K562 (cell line): Measurements from ENCODE around the gene SP140L. TPM values are rescaled to one million over a fixed set of nuclear protein-coding genes. Genes with fewer than 3 reads are reported as not detected.

Experiments
- ATAC-seq: fragments of 200-7000 bp; cut with Tn5 transposase; 3 replicates; pipeline ENCODE4 v1.9.1; 2020; ENCODE audit warnings: moderate library complexity
- BruUV-seq: library from RNA; stranded (reverse); fragments of 400-500 nt; replicated peaks from 2 replicates; lab custom pipeline; 2021; lab: Mats Ljungman, UMichigan
- CTCF ChIA-PET: fragments of 300-600 bp; formaldehyde crosslinking; extraction: SDS; loops from one replicate; lab custom pipeline; 2021; ENCODE audit warnings: low intra/inter-chr PET ratio; lab: Yijun Ruan, JAX
- POLR2A ChIA-PET: fragments of 300-600, 350-650 bp; sonication (Branson Sonifier 250); formaldehyde crosslinking; extraction: SDS; loops from one replicate; lab custom pipeline; 2021; ENCODE audit warnings: antibody characterized with exemption, inconsistent platforms; lab: Yijun Ruan, JAX
- DNase-seq, 4 experiments: peaks; one replicate each; pipeline versions ENCODE4 v3.0.0 to v3.0.0-alpha.2; 2011 to 2018; ENCODE audit warnings: low spot score in 3 of 4, mixed read lengths in 3 of 4; ENCODE audit errors: extremely low read depth in 1 of 4
- FAIRE-seq: peaks from 2 replicates; lab custom pipeline; 2011; peaks lifted over from hg19 to GRCh38; lab: Jason Lieb, UNC
- H2AFZ ChIP-seq: 2 replicates; pipeline ENCODE4 v1.6.0; 2011; ENCODE audit warnings: low read depth, low read length, control low read depth, inconsistent platforms
- H3K27ac ChIP-seq: fragments of 200-600 bp; 3 replicates; pipeline ENCODE4 v1.8.0; 2011; ENCODE audit warnings: low read depth, mild to moderate bottlenecking, control low read depth, inconsistent platforms, low read length, moderate library complexity, mixed read lengths; ENCODE audit errors: extremely low read depth
- H3K27me3 ChIP-seq, 2 experiments: fragments of 300-600 bp in 1 of 2; 2 replicates in 1 of 2; 3 replicates in 1 of 2; pipeline versions ENCODE4 v1.6.0 to v1.8.0; 2011; ENCODE audit warnings: inconsistent platforms in 2 of 2, low read length in 2 of 2, mild to moderate bottlenecking in 1 of 2, mixed read lengths in 1 of 2, moderate library complexity in 1 of 2; ENCODE audit not compliant: control insufficient read depth in 2 of 2, insufficient read depth in 2 of 2
- H3K36me3 ChIP-seq: fragments of 300-600 bp; 3 replicates; pipeline ENCODE4 v1.8.0; 2011; ENCODE audit warnings: mild to moderate bottlenecking, low read length, inconsistent platforms; ENCODE audit not compliant: control insufficient read depth, insufficient read depth
- H3K4me1 ChIP-seq, 2 experiments: fragments of 200-600 bp in 1 of 2; replicated peaks in 1 of 2; 2 replicates in 1 of 2; 3 replicates in 1 of 2; pipeline versions ENCODE4 v1.5.1 to v1.8.0; 2011; ENCODE audit warnings: inconsistent platforms in 2 of 2, low read length in 2 of 2, mild to moderate bottlenecking in 1 of 2, mixed read lengths in 1 of 2, moderate library complexity in 1 of 2; ENCODE audit not compliant: control insufficient read depth in 2 of 2, insufficient read depth in 2 of 2
- H3K4me2 ChIP-seq: 2 replicates; pipeline ENCODE4 v1.6.1; 2011; ENCODE audit warnings: low read length, control low read depth, inconsistent platforms, mixed read lengths; ENCODE audit not compliant: insufficient read depth
- H3K4me3 ChIP-seq: fragments of 200-600 bp; sonication (generic), shearing (Covaris generic); 2 replicates; pipeline ENCODE4 v1.5.1; 2016; ENCODE audit warnings: control low read depth, inconsistent platforms
- H3K79me2 ChIP-seq: fragments of 200-600 bp; 3 replicates; pipeline ENCODE4 v1.8.0; 2011; ENCODE audit warnings: low read length, inconsistent platforms; ENCODE audit not compliant: control insufficient read depth, insufficient read depth
- H3K9ac ChIP-seq, 2 experiments: 2 replicates each; pipeline versions ENCODE4 v1.6.0 to v1.6.1; 2011; ENCODE audit warnings: low read depth in 2 of 2, low read length in 2 of 2, control low read depth in 1 of 2, inconsistent platforms in 1 of 2, mild to moderate bottlenecking in 1 of 2, mixed read lengths in 1 of 2; ENCODE audit not compliant: insufficient read depth in 1 of 2
- H3K9me1 ChIP-seq: one replicate; pipeline ENCODE4 v1.6.0; 2011; ENCODE audit warnings: inconsistent platforms, mild to moderate bottlenecking, low read length, moderate library complexity; ENCODE audit not compliant: control insufficient read depth, insufficient read depth
- H3K9me3 ChIP-seq: replicated peaks from 2 replicates; pipeline ENCODE4 v1.5.1; 2011; ENCODE audit warnings: low read depth, low read length, inconsistent platforms; ENCODE audit not compliant: control insufficient read depth, insufficient read depth
- H4K20me1 ChIP-seq: replicated peaks from 2 replicates; pipeline ENCODE4 v1.6.1; 2011; ENCODE audit warnings: low read length, inconsistent platforms, mixed read lengths; ENCODE audit not compliant: control insufficient read depth, insufficient read depth
- CHCHD3 ChIP-seq: fragments of 250-450 bp; sonication (Bioruptor Pico); IDR thresholded peaks from 2 replicates; pipeline ENCODE4 v2.1.2; 2022; ENCODE audit warnings: mild to moderate bottlenecking
- KAT7 ChIP-seq: sonication (generic); formaldehyde crosslinking; IDR thresholded peaks from 2 replicates; pipeline ENCODE4 v1.8.0; 2022; ENCODE audit warnings: missing genetic modification reagents, mild to moderate bottlenecking, borderline replicate concordance
- MAFF ChIP-seq: IDR thresholded peaks from 2 replicates; pipeline ENCODE4 v1.6.1; 2012; ENCODE audit warnings: low read length, improper control_type of control experiment
- NONO ChIP-seq, 2 experiments: fragments of 200-400 bp in 1 of 2; fragments of 450-650 bp in 1 of 2; formaldehyde crosslinking in 1 of 2; IDR thresholded peaks; 2 replicates each; pipeline ENCODE4 v1.6.1; 2017; ENCODE audit warnings: low read depth in 2 of 2, mild to moderate bottlenecking in 2 of 2, moderate library complexity in 2 of 2, low read length in 1 of 2
- PBX2 ChIP-seq, 2 experiments: IDR thresholded peaks in 1 of 2; conservative IDR thresholded peaks in 1 of 2; 2 replicates each; pipeline ENCODE4 v1.6.1; 2016; ENCODE audit warnings: low read depth in 2 of 2, mild to moderate bottlenecking in 1 of 2, missing compliant biosample characterization in 1 of 2, missing genetic modification characterization in 1 of 2, moderate library complexity in 1 of 2
- RAD51 ChIP-seq: fragments of 450-650 bp; IDR thresholded peaks from 2 replicates; pipeline ENCODE4 v1.7.1; 2016; ENCODE audit warnings: low read depth, mild to moderate bottlenecking, borderline replicate concordance
- U2AF1 ChIP-seq: fragments of 200-400 bp; formaldehyde crosslinking; optimal IDR thresholded peaks from 2 replicates; pipeline ENCODE3; 2017; ENCODE audit warnings: mild to moderate bottlenecking, low read depth, low read length, moderate library complexity
- ZFP30 ChIP-seq: fragments of 250-450 bp; sonication (Bioruptor Pico); IDR thresholded peaks from 2 replicates; pipeline ENCODE4 v1.8.0; 2022; ENCODE audit warnings: moderate library complexity, mild to moderate bottlenecking, inconsistent platforms, borderline replicate concordance
- ZNF780A ChIP-seq: fragments of 250-450 bp; sonication (Bioruptor Pico); IDR thresholded peaks from 2 replicates; pipeline ENCODE4 v1.5.0; 2021; ENCODE audit warnings: mild to moderate bottlenecking
- WGBS: fragments of 100-300 bp; shearing (Covaris generic); methylation state at CpG from one replicate; pipeline ENCODE4 v1.1.6; 2016; ENCODE audit warnings: low coverage, mixed read lengths; ENCODE audit not compliant: insufficient coverage; ENCODE audit errors: missing lambda C conversion rate; 5-methylcytosine and 5-hydroxymethylcytosine counted together
- in situ Hi-C: fragments of 300-500 bp; cut with MboI; formaldehyde crosslinking; loops from 4 replicates; pipeline ENCODE4 v1.15.0; 2018; ENCODE audit warnings: inconsistent platforms, mixed read lengths
- intact Hi-C: fragments of 100-400 bp; cut with micrococcal nuclease; formaldehyde crosslinking; loops from 2 replicates; pipeline ENCODE4 v1.14.2; 2022
- polyA plus RNA-seq, 8 experiments: library from polyadenylated mRNA; depleted of rRNA in 4 of 8; stranded (reverse) in 5 of 8; unstranded in 3 of 8; fragments of >200 nt; fragmentation: Nextera tagmentation in 2 of 8; fragmentation: Illumina TruSeq in 1 of 8; extraction: Ambion mirVana in 2 of 8; extraction: Trizol in 1 of 8; gene quantifications; 2 replicates each; pipeline versions ENCODE4 v1.2.1 to v1.2.3, GENCODE V29; 2011 to 2014; ENCODE audit warnings: inconsistent platforms in 1 of 8, missing spikeins in 1 of 8
- total RNA-seq, 7 experiments: library from RNA; depleted of rRNA in 6 of 7; stranded (reverse); fragments of >200 nt in 6 of 7; fragmentation: Illumina TruSeq in 2 of 7; extraction: Trizol in 2 of 7; gene quantifications; 2 replicates each; pipeline versions ENCODE4 v1.2.1 to v1.2.3, GENCODE V29; 2011 to 2021; ENCODE audit warnings: low replicate concordance in 1 of 7

Gene SP140L
- total and polyA plus RNA-seq, 9 of the 15 experiments (the other 6 are each of a cell fraction or from before 2014, with no cell fraction given), result 4.0 to 15.5 (median 11.3) TPM

DNA sequence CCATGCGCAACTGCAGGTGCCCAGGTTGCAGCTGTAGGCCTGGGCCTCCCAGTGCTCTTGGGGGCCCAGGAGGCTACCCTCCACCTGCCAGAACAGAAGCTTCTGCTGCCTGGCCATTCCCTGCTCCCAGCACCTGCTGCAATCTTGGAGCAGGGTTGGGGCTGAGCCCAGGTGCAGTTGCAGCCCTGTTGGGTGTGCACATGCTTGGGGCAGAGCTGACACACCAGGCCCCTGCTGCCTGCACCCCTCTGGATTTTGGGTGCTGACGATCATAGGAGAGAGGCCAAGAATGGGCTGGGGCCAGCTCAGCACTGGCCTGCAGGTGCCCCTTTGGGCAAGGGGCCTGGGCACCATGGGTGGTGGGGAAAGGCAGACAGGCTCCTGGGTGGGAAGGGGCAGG, 20.5 kb upstream of the SP140L start:
- in situ Hi-C loops (no loop called here), intact Hi-C loops (no loop called here)
- H3K4me1 ChIP-seq, result peaks cover 0 to 8% of the 10 kb centered on the region in 2 experiments; a peak in 2 of 5 replicates
- H3K36me3 ChIP-seq, result no peaks in the 10 kb centered on the region
- WGBS, result 36% methylated on average over 2 of the region's 2 CpGs
- FAIRE-seq (no peak), ATAC-seq (no peak), DNase-seq (no peak)
- no peak overlapping the region for H3K4me2 ChIP-seq
- TF ChIP-seq RAD51 (no peak), ZNF780A (CRISPR knock-in tag) (no peak), PBX2 (CRISPR knock-in tag; IDR thresholded peaks at IDR 0.05; ENCODE audit: low read depth) (no peak), PBX2 (tag; conservative IDR thresholded peaks at IDR 0.05; ENCODE audit: low read depth) (no peak), U2AF1 (no peak), NONO (IDR thresholded peaks at IDR 0.05; ENCODE audit: low read depth in 2 of 2, low read length in 1 of 2) (no peak), MAFF (no peak), CHCHD3 (CRISPR knock-in tag) (no peak), KAT7 (CRISPR knock-in tag) (no peak), ZFP30 (CRISPR knock-in tag) (no peak)
- CTCF ChIA-PET, result no interaction called here
- H3K79me2 ChIP-seq, result no peaks in the 10 kb centered on the region
- no peak overlapping the region for H3K4me3 ChIP-seq
- H3K9me1 ChIP-seq, result no peaks in the 10 kb centered on the region
- H3K9ac ChIP-seq, result no peak overlapping the region
- H3K27me3 ChIP-seq, result peaks cover 0 to 14% of the 10 kb centered on the region in 2 experiments; a peak in 1 of 5 replicates
- POLR2A ChIA-PET, result no interaction called here
- H2AFZ ChIP-seq, result no peak overlapping the region
- H4K20me1 ChIP-seq, result no peaks in the 10 kb centered on the region
- BruUV-seq, result no TSS peak
- no peak overlapping the region for H3K27ac ChIP-seq
- no peaks in the 10 kb centered on the region for H3K9me3 ChIP-seq
